AG09319 (cell line): ENCODE results near the gene OLFML1.

Source experiments
- DNase-seq: peaks from one replicate; pipeline ENCODE4 v3.0.0-alpha.2; 2010; ENCODE audit warnings: low read depth; ENCODE audit errors: extremely low read depth
- TF ChIP-seq, protein P1 (sequence below): IDR thresholded peaks from 2 replicates; pipeline ENCODE4 v1.5.1; 2011; ENCODE audit warnings: low read depth, mild to moderate bottlenecking, inconsistent platforms, low read length, moderate library complexity

Gene OLFML1

DNA sequence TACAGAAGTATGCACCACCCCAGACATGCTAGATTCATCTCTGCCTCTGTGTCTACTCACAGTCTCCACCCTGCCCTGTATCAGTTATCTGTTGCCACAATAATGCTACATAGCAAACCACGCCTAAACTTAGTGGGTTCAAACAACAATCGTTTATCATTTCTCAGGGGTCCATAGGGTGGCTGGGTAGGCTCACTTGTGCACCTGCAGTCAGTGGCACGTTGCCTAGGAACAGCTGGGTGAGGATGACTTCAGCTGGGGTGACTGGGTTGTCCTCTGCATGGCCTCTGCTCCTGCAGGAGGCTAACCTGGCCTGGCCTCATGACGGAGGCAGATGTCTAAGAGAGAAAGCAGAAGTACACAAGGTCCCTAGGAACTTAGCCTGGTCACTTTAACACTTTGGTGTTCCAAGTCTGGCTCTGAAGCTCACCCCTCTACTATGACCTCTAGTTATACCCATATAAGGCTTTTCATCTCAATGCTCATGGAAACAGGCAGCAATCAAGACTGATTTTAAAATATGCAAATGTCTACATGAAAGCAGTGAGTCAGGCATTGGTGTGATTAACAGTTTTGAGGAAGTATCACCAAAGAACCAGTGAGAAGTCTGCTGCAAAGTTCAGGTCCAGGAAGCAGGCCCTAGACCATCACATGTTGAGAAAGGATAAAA is 10.7 kb downstream of the OLFML1 start:
- TF ChIP-seq, protein P1, sequence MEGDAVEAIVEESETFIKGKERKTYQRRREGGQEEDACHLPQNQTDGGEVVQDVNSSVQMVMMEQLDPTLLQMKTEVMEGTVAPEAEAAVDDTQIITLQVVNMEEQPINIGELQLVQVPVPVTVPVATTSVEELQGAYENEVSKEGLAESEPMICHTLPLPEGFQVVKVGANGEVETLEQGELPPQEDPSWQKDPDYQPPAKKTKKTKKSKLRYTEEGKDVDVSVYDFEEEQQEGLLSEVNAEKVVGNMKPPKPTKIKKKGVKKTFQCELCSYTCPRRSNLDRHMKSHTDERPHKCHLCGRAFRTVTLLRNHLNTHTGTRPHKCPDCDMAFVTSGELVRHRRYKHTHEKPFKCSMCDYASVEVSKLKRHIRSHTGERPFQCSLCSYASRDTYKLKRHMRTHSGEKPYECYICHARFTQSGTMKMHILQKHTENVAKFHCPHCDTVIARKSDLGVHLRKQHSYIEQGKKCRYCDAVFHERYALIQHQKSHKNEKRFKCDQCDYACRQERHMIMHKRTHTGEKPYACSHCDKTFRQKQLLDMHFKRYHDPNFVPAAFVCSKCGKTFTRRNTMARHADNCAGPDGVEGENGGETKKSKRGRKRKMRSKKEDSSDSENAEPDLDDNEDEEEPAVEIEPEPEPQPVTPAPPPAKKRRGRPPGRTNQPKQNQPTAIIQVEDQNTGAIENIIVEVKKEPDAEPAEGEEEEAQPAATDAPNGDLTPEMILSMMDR: no peak
- no peak for DNase-seq

DNA sequence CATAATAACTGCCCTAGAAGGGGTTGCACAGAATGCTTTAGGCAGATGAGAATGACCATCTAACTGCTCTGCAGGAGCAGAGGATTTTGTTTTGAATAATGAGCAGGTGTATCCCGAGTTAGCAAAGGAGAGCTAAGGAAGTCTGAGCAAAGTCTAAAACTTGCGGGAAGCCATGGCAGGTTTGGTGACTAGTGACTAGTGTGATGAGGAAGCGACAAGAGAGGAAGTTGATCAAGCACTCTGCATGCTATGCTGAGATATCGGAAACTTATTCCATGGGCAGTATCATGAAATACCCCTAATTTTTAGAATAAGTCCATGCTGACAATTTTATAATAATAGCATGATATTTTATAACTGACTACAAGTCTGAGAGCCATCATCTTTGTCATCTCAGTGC is 12.9 kb downstream of the OLFML1 start:
- TF ChIP-seq, protein P1: no peak
- no peak for DNase-seq

DNA sequence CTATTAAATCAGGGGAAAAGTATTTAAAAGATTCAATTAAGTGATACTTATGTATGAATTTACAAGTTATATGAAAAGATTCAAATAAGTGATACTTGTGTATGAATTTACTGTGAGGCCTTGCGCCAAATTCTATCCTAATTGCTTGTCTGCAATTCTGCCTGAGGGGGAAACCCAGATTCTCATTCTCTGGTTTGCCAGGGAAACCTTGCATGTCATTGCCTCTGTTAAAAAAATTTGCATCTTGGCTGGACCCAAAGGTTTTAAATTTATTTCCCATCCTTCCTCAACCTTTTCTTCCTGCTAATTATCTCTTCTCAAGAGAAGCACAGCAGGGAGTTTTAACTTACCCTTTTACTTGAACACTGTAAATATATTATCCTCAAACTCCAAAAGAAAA is 13.8 kb downstream of the OLFML1 start:
- TF ChIP-seq, protein P1: no peak
- no peak for DNase-seq

DNA sequence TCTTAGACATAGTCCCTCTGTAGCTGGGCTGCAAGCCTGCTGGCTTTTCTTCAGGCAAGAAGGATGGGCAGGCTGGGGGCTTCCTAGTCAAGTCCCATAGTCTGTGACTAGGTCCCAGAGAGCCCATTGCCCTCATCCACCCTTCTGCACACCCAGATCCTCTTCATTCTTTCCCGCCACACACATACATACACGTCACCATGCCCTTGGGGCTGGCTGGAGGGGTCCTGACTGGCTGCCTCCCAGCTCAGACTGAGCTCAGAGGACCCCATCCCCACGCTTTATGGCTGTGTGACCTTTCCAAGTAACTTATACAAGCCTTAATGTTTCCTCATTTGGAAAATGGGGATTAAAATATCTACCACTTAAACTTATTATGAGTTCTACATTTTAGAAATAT is 14.9 kb downstream of the OLFML1 start:
- no peak for DNase-seq
- TF ChIP-seq, protein P1: no peak

DNA sequence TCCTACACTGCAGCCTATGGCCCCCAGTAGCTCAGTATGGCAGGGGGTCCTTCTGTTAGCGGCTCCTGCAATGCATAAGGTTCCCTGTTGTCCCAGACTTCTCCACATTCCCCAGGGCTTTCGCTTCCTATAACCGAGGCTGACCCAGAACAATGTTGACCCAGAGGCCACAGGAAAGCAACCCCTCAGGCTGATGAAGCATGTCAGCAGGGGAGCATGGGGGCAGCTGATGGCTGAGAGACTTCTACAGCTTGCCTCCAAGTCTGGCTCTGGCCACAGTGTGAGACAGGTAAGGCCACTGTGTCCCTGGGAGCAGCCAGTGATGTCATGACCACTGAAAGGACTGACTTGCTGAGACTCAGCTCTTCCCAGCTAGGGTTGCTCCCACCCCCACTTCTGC is 15.9 kb downstream of the OLFML1 start:
- DNase-seq: no peak
- TF ChIP-seq, protein P1: no peak

DNA sequence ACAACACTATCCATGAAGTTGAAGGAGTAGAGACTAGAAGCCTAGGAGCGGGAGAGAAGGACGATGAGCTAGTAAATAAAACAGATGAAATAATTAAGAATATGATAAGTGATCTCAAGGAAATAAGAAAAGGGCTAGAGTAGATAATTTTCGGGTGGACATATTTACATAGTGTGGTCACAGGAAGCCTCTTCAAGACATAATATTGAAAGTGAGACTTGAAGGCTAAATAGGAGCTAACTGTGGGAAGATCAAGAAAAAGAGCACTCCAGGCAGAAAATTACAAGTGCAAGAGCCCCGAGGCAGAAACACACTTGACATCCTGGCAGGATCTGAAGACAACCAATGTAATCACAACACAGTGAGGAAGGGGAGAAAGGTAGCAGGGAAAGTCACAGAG is 16.6 kb downstream of the OLFML1 start:
- TF ChIP-seq, protein P1: no peak
- no peak for DNase-seq

DNA sequence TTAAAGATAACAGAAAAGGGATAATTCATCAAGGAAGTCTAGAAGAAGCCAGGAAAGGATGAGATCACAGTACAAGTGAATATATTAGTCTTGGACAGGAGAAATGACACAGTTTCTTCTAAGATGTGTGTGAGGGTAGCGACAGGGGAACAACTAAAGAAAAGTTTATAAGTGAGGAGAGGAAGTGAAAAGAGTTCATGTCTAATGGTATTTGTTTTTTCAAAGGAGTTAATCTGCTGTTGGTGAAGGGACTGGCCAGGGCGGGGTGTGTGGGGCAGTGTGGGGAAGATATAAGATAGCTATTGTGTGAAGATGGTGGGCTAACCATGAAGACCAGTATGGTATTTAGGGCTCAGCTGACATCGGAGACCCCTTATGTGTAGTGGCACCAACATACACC is 20.9 kb downstream of the OLFML1 start:
- TF ChIP-seq, protein P1: no peak
- no peak for DNase-seq
